ENCODE measurements around the gene EZR. TPM values are rescaled to one million over a fixed set of nuclear protein-coding genes. Genes with fewer than 3 reads are reported as not detected.

Gene EZR
- total RNA-seq, 1 experiment from 2014 or later: 1,402 TPM

GRCh38 chr6:158758941-158759479 is 60.2 kb downstream of the EZR start:
- H3K9me2 ChIP-seq (ENCODE audit: insufficient read depth): no peaks in the 10 kb centered on the region
- ChIA-PET CTCF (interaction anchor here (1.2 kb wide), 1 partner anchor 41 kb away, joined by 4 read pairs; no protein-coding TSS in a partner anchor), POLR2A (interaction anchor here (1.2 kb wide), 1 partner anchor 52 kb away, joined by 3 read pairs; no protein-coding TSS in a partner anchor), RAD21 (ENCODE audit: low non-redundant PET in 1 of 2, low total read pairs in 2 of 2, uncharacterized antibody in 2 of 2, unreplicated experiment in 2 of 2) (interaction anchor here in 1 of 2 experiments (0.7 kb wide), 1 partner anchor 102 kb away, joined by 3 read pairs; no protein-coding TSS in a partner anchor)
- no TSS peak for BruUV-seq (replicated peaks)
- H3K4me2 ChIP-seq (ENCODE audit: low read length): no peak overlapping the region
- no peak for DNase-seq (ENCODE audit: low read depth, low spot score)
- H3K79me2 ChIP-seq (ENCODE audit: insufficient read depth, low read length): peaks cover 9% of the 10 kb centered on the region; the same call in 1 of the 2 replicates
- no peak overlapping the region for H3K4me3 ChIP-seq (replicated peaks in 1 of 2; ENCODE audit: low read depth in 1 of 2, low read length in 2 of 2)
- H3K4me1 ChIP-seq (ENCODE audit: control insufficient read depth in 1 of 2, insufficient read depth in 2 of 2, low read length in 2 of 2): peaks cover 45 to 83% of the 10 kb centered on the region in 2 experiments; a peak in 3 of 4 replicates
- no peak for ATAC-seq
- H4K20me1 ChIP-seq (ENCODE audit: insufficient read depth): no peaks in the 10 kb centered on the region
- no peak overlapping the region for H2AFZ ChIP-seq (ENCODE audit: low read depth, low read length, poor library complexity, severe bottlenecking)
- H3K27ac ChIP-seq (ENCODE audit: low read depth, low read length): peak overlapping the region; percentile 46
- H3K9ac ChIP-seq (ENCODE audit: low read length): peak overlapping the region; percentile 24
- no peaks in the 10 kb centered on the region for H3K9me3 ChIP-seq (ENCODE audit: control insufficient read depth in 1 of 2, insufficient read depth in 1 of 2, low read depth in 1 of 2, low read length in 2 of 2)
- TF ChIP-seq ATF3 (IDR thresholded peaks at IDR 0.05) (no peak), CBX3 (IDR thresholded peaks at IDR 0.05; ENCODE audit: low read depth) (no peak), EGR1 (IDR thresholded peaks at IDR 0.05; ENCODE audit: low read depth) (no peak), ZFX (IDR thresholded peaks at IDR 0.05) (no peak), REST (IDR thresholded peaks at IDR 0.05; ENCODE audit: low read depth) (no peak), YY1 (IDR thresholded peaks at IDR 0.05; ENCODE audit: extremely low read depth, insufficient replicate concordance, low read depth, low read length) (no peak), CEBPB (IDR thresholded peaks at IDR 0.05; ENCODE audit: low read depth) (no peak), ZNF274 (IDR thresholded peaks at IDR 0.05; ENCODE audit: low read depth, low read length) (no peak), JUND (IDR thresholded peaks at IDR 0.05) (no peak), EZH2 (IDR thresholded peaks at IDR 0.05) (no peak), POLR2AphosphoS5 (IDR thresholded peaks at IDR 0.05; ENCODE audit: low read depth, low read length) (no peak), EZH2phosphoT487 (IDR thresholded peaks at IDR 0.05; ENCODE audit: borderline replicate concordance) (no peak)
- peaks cover 0 to 33% of the 10 kb centered on the region in 2 experiments; a peak in 3 of 4 replicates for H3K36me3 ChIP-seq (ENCODE audit: control insufficient read depth in 1 of 2, insufficient read depth in 2 of 2, low read length in 2 of 2)
- intact Hi-C loops (cut with micrococcal nuclease): no loop called here
- no peaks in the 10 kb centered on the region for H3K27me3 ChIP-seq (ENCODE audit: insufficient read depth, low read length)

Data from HCT116 (cell line).